Upper lobe of left lung (tissue), 4 donors: ENCODE measurements around the gene OR6B3.

Experiments
- CTCF ChIP-seq, 6 experiments: fragments of 450-650 bp in 4 of 6; fragments of 200-600 bp in 2 of 6; sonication (generic) in 2 of 6; IDR thresholded peaks; one replicate each; pipeline ENCODE4 v1.5.1; 2016 to 2019; ENCODE audit warnings: antibody characterized with exemption in 6 of 6
- POLR2A ChIP-seq, 4 donors: fragments of 450-650 bp; IDR thresholded peaks; one replicate each; pipeline ENCODE4 v1.5.1; 2016 to 2017; ENCODE audit warnings: antibody characterized with exemption in 4 of 4, mild to moderate bottlenecking in 2 of 4

GRCh38 chr2:240032406-240033329 lies 20.7 kb downstream of the OR6B3 start:
- TF ChIP-seq CTCF (IDR thresholded peaks at IDR 0.05) (no peak), POLR2A (IDR thresholded peaks at IDR 0.05) (no peak)
